HepG2 (cell line): ENCODE measurements around the gene WNT5B. TPM values are rescaled to one million over a fixed set of nuclear protein-coding genes. Genes with fewer than 3 reads are reported as not detected.
A peak's percentile ranks its signal among the peaks of the same experiment; 100 is the strongest.

ENCODE experiments used
- AGO1 ChIP-seq: fragments of 200-400 bp; formaldehyde crosslinking; IDR thresholded peaks from 2 replicates; pipeline ENCODE4 v1.6.1; 2017; ENCODE audit warnings: mild to moderate bottlenecking, low read depth, low read length, moderate library complexity; ENCODE audit not compliant: poor library complexity, severe bottlenecking
- CREM ChIP-seq, 2 experiments: sonication (generic) in 1 of 2; formaldehyde crosslinking in 1 of 2; IDR thresholded peaks; 2 replicates each; pipeline versions ENCODE4 v1.4.0 to v1.6.1; 2016 to 2020; ENCODE audit warnings: antibody characterized with exemption in 1 of 2, mild to moderate bottlenecking in 1 of 2, missing genetic modification reagents in 1 of 2
- FOSL1 ChIP-seq: sonication (generic); formaldehyde crosslinking; IDR thresholded peaks from 2 replicates; pipeline ENCODE4 v1.9.0; 2021; ENCODE audit warnings: missing genetic modification reagents, borderline replicate concordance
- GMEB1 ChIP-seq: sonication (generic); formaldehyde crosslinking; IDR thresholded peaks from 2 replicates; pipeline ENCODE4 v1.5.1; 2020; ENCODE audit warnings: missing genetic modification reagents, mild to moderate bottlenecking, borderline replicate concordance
- GPBP1L1 ChIP-seq: sonication (generic); formaldehyde crosslinking; IDR thresholded peaks from 2 replicates; pipeline ENCODE4 v1.5.0; 2020; ENCODE audit warnings: mild to moderate bottlenecking, missing genetic modification reagents
- GRHL1 ChIP-seq: sonication (generic); formaldehyde crosslinking; conservative IDR thresholded peaks from 2 replicates; pipeline ENCODE4 v1.8.0; 2022; ENCODE audit warnings: missing genetic modification reagents
- MBNL3 ChIP-seq: fragments of 250-450 bp; sonication (Bioruptor Pico); conservative IDR thresholded peaks from 2 replicates; pipeline ENCODE4 v1.8.0; 2022; ENCODE audit warnings: mild to moderate bottlenecking, inconsistent platforms
- PLRG1 ChIP-seq: fragments of 450-650 bp; conservative IDR thresholded peaks from 2 replicates; pipeline ENCODE4 v1.6.1; 2016
- RARA ChIP-seq: IDR thresholded peaks from 2 replicates; pipeline ENCODE4 v1.6.1; 2016; ENCODE audit warnings: missing genetic modification reagents, missing compliant biosample characterization
- SIN3B ChIP-seq: fragments of 150-350 bp; IDR thresholded peaks from 2 replicates; pipeline ENCODE4 v1.6.1; 2014; ENCODE audit warnings: low read length
- SMYD3 ChIP-seq: sonication (generic); formaldehyde crosslinking; IDR thresholded peaks from 2 replicates; pipeline ENCODE4 v1.8.1; 2023; ENCODE audit warnings: mild to moderate bottlenecking, missing genetic modification reagents
- TP53 ChIP-seq: sonication (generic); formaldehyde crosslinking; conservative IDR thresholded peaks from 2 replicates; pipeline ENCODE4 v1.4.0; 2020; ENCODE audit warnings: missing genetic modification reagents
- ZBTB10 ChIP-seq: sonication (generic); formaldehyde crosslinking; IDR thresholded peaks from 2 replicates; pipeline ENCODE4 v1.4.0; 2020; ENCODE audit warnings: missing genetic modification reagents, borderline replicate concordance
- ZBTB20 ChIP-seq: sonication (generic); formaldehyde crosslinking; IDR thresholded peaks from 2 replicates; pipeline ENCODE4 v1.8.1; 2023; ENCODE audit warnings: missing genetic modification reagents, low read depth, mild to moderate bottlenecking, borderline replicate concordance
- ZBTB26 ChIP-seq: IDR thresholded peaks from 2 replicates; pipeline ENCODE4 v1.6.1; 2016; ENCODE audit warnings: missing compliant biosample characterization, missing genetic modification reagents, borderline replicate concordance
- ZNF329 ChIP-seq: sonication (generic); formaldehyde crosslinking; IDR thresholded peaks from 2 replicates; pipeline ENCODE4 v1.9.0; 2021; ENCODE audit warnings: low read depth, mild to moderate bottlenecking, missing genetic modification reagents
- ZNF570 ChIP-seq: sonication (generic); formaldehyde crosslinking; IDR thresholded peaks from 2 replicates; pipeline ENCODE4 v1.4.0; 2020; ENCODE audit warnings: mild to moderate bottlenecking, missing genetic modification reagents, borderline replicate concordance
- ZNF703 ChIP-seq: sonication (generic); formaldehyde crosslinking; IDR thresholded peaks from 2 replicates; pipeline ENCODE4 v1.5.1; 2020; ENCODE audit warnings: missing genetic modification reagents, mild to moderate bottlenecking, moderate library complexity, borderline replicate concordance
- ZNF746 ChIP-seq: sonication (generic); formaldehyde crosslinking; IDR thresholded peaks from 2 replicates; pipeline ENCODE4 v1.8.0; 2022; ENCODE audit warnings: mild to moderate bottlenecking, missing genetic modification reagents
- ZNF891 ChIP-seq: sonication (generic); formaldehyde crosslinking; IDR thresholded peaks from 2 replicates; pipeline ENCODE4 v1.5.0; 2020; ENCODE audit warnings: mild to moderate bottlenecking, missing genetic modification reagents
- polyA plus RNA-seq, 8 experiments: library from polyadenylated mRNA; depleted of rRNA in 3 of 8; stranded (reverse) in 7 of 8; unstranded in 1 of 8; fragments of >200 nt; fragmentation: Illumina TruSeq in 4 of 8; extraction: Trizol in 4 of 8; gene quantifications; 2 replicates each; pipeline versions ENCODE4 v1.2.1 to v1.2.3, GENCODE V29; 2011 to 2016; ENCODE audit warnings: low read depth in 4 of 8, missing spikeins in 1 of 8, mixed read lengths in 1 of 8; ENCODE audit not compliant: insufficient read depth in 1 of 8
- total RNA-seq, 5 experiments: library from RNA; depleted of rRNA; stranded (reverse); fragments of >200 nt; fragmentation: Illumina TruSeq; extraction: Trizol; gene quantifications; 2 replicates each; pipeline ENCODE4 v1.2.3, GENCODE V29; 2016; ENCODE audit warnings: low read depth in 1 of 5

WNT5B gene
- total and polyA plus RNA-seq, 2 of the 13 experiments (the other 11 are each of a cell fraction or from before 2014, with no cell fraction given), result 0.04 TPM; not detected in 1

GRCh38 chr12:1594261-1595025 lies 34.6 kb upstream of the WNT5B start, which contains the start of gene FBXL14 (continued):
- TF ChIP-seq ZNF703 (CRISPR knock-in tag) (no peak), ZNF746 (no peak), AGO1 (no peak), GRHL1 (CRISPR knock-in tag) (no peak), SIN3B (0 out of 2 replicates have a peak, but pooled peaks have one; percentile 6), FOSL1 (CRISPR knock-in tag) (no peak), SMYD3 (CRISPR knock-in tag) (no peak), ZBTB20 (CRISPR knock-in tag) (no peak), GPBP1L1 (CRISPR knock-in tag) (no peak), TP53 (CRISPR knock-in tag) (no peak), ZNF891 (CRISPR knock-in tag) (peak; percentile 42; the same call in 1 of the 2 replicates), MBNL3 (CRISPR knock-in tag) (no peak), ZBTB26 (CRISPR knock-in tag) (no peak), CREM (IDR thresholded peaks at IDR 0.05) (no peak), CREM (CRISPR knock-in tag; IDR thresholded peaks at IDR 0.05) (no peak), GMEB1 (CRISPR knock-in tag) (peak; percentile 43; the same call in 1 of the 2 replicates), PLRG1 (no peak), ZBTB10 (no peak), RARA (CRISPR knock-in tag) (no peak), ZNF329 (CRISPR knock-in tag) (0 out of 2 replicates have a peak, but pooled peaks have one; percentile 34), ZNF570 (CRISPR knock-in tag) (no peak)
